Spleen (tissue), 11 donors: ENCODE measurements around the gene SH3RF1. TPM values are rescaled to one million over a fixed set of nuclear protein-coding genes. Genes with fewer than 3 reads are reported as not detected.

Experiments
- DNase-seq: peaks from one replicate; pipeline ENCODE4 v3.0.0-alpha.2; 2020
- H3K27ac ChIP-seq, 8 donors: fragments of 200-600 bp; sonication (generic) in 7 of 8; 1 replicate in 4 of 8; 2 replicates in 4 of 8; pipeline versions ENCODE4 v1.5.0 to v1.8.0; 2016 to 2021; ENCODE audit warnings: inconsistent platforms in 4 of 8, mild to moderate bottlenecking in 4 of 8, moderate library complexity in 1 of 8
- H3K27me3 ChIP-seq, 7 donors: fragments of 200-600 bp; sonication (generic) in 6 of 7; replicated peaks in 1 of 7; 1 replicate in 4 of 7; 2 replicates in 3 of 7; pipeline versions ENCODE4 v1.5.0 to v1.8.0; 2016 to 2021; ENCODE audit warnings: inconsistent platforms in 3 of 7, mild to moderate bottlenecking in 1 of 7
- H3K36me3 ChIP-seq, 6 donors: fragments of 200-600 bp; sonication (generic) in 5 of 6; 1 replicate in 4 of 6; 2 replicates in 2 of 6; pipeline versions ENCODE4 v1.5.0 to v1.8.0; 2016 to 2021; ENCODE audit warnings: inconsistent platforms in 2 of 6
- H3K4me1 ChIP-seq, 6 donors: fragments of 200-600 bp; sonication (generic) in 5 of 6; 1 replicate in 3 of 6; 2 replicates in 3 of 6; pipeline versions ENCODE4 v1.5.0 to v1.8.0; 2016 to 2021; ENCODE audit warnings: inconsistent platforms in 3 of 6
- H3K4me3 ChIP-seq, 8 donors: fragments of 200-600 bp; sonication (generic) in 7 of 8; 1 replicate in 4 of 8; 2 replicates in 4 of 8; pipeline versions ENCODE4 v1.5.0 to v1.8.0; 2016 to 2021; ENCODE audit warnings: inconsistent platforms in 4 of 8, mild to moderate bottlenecking in 4 of 8, moderate library complexity in 2 of 8
- H3K9me3 ChIP-seq, 8 donors: fragments of 200-600 bp; sonication (generic) in 7 of 8; 1 replicate in 4 of 8; 2 replicates in 4 of 8; pipeline versions ENCODE4 v1.5.0 to v1.8.0; 2016 to 2021; ENCODE audit warnings: inconsistent platforms in 4 of 8
- CTCF ChIP-seq, 11 experiments: fragments of 200-600 bp in 7 of 11; fragments of 450-650 bp in 4 of 11; sonication (generic) in 4 of 11; IDR thresholded peaks in 8 of 11; conservative IDR thresholded peaks in 3 of 11; 1 replicate in 7 of 11; 2 replicates in 4 of 11; pipeline versions ENCODE4 v1.4.0 to v1.8.0; 2016 to 2021; ENCODE audit warnings: antibody characterized with exemption in 11 of 11, inconsistent platforms in 4 of 11, mild to moderate bottlenecking in 1 of 11
- POLR2A ChIP-seq, 3 donors: fragments of 450-650 bp; IDR thresholded peaks; one replicate each; pipeline ENCODE4 v1.5.1; 2017; ENCODE audit warnings: antibody characterized with exemption in 3 of 3, mild to moderate bottlenecking in 1 of 3
- POLR2AphosphoS5 ChIP-seq, 3 donors: sonication (generic); formaldehyde crosslinking; IDR thresholded peaks; one replicate each; pipeline ENCODE4 v1.5.1; 2017; ENCODE audit warnings: antibody characterized with exemption in 3 of 3
- WGBS, 5 donors: extraction: QIAGEN DNeasy Blood & Tissue Kit in 3 of 5; methylation state at CpG; one replicate each; pipeline versions ENCODE4 v1.1.5 to v1.1.7; 2013 to 2018; 5-methylcytosine and 5-hydroxymethylcytosine counted together
- intact Hi-C: fragments of 100-400 bp; cut with DNase I; formaldehyde crosslinking; loops from one replicate; pipeline ENCODE4 v1.15.0; 2023; ENCODE audit warnings: low total_unique reads
- polyA plus RNA-seq, 3 donors: library from polyadenylated mRNA; stranded (reverse); fragments of 200-250 nt; gene quantifications; one replicate each; pipeline ENCODE4 v1.2.1, GENCODE V29; 2013
- total RNA-seq, 7 donors: library from RNA; depleted of rRNA in 3 of 7; stranded (reverse); fragments of >200 nt in 3 of 7; fragmentation: NEBNext Ultra II Directional in 4 of 7; extraction: Animal tissue kit (Norgen Biotek cat#: 25700) in 4 of 7; gene quantifications; one replicate each; pipeline versions ENCODE4 v1.1.0 to v1.2.1, GENCODE V29; 2016 to 2021
- donor health status: healthy with polysubstance abuse.
- donor health status: DM: no; HTN: no; CAD: no; lungs with moderate emphysema.
- donor health status: DM: no; HTN: no; CAD: no.
- donor health status: Bipolar disorder and iron deficiency.
- donor health status: healthy.
- donor health status: DM: no; HTN: no; CAD: no.
- donor health status: DM: yes; HTN: yes; CAD: no.

Gene SH3RF1
- total and polyA plus RNA-seq, 10 donors = 1.1 to 18.6 (median 10.0) TPM

- no peaks in the 10 kb centered on the region for H3K27me3 ChIP-seq
- no peak overlapping the region for H3K4me3 ChIP-seq
- no peak for TF ChIP-seq POLR2AphosphoS5 (IDR thresholded peaks at IDR 0.05)
- no peak for TF ChIP-seq POLR2A (IDR thresholded peaks at IDR 0.05)
- TF ChIP-seq CTCF (IDR thresholded peaks at IDR 0.05 in 8 of 11, conservative IDR thresholded peaks at IDR 0.05 in 3 of 11) = no peak
- intact Hi-C loops = no loop called here
- WGBS, 5 donors = 82 to 99% (median 93%) methylated on average over 2 of the region's 2 CpGs
- no peak for DNase-seq
- no peaks in the 10 kb centered on the region for H3K36me3 ChIP-seq
- no peak overlapping the region for H3K27ac ChIP-seq
- peaks cover 0 to 26% (median 4%) of the 10 kb centered on the region in 6 donors for H3K4me1 ChIP-seq
- H3K9me3 ChIP-seq = peaks cover 0 to 22% (median 12%) of the 10 kb centered on the region in 8 donors
These were observed 57.8 kb downstream of the SH3RF1 start for GRCh38 chr4:169212981-169213380.

- peak overlapping the region in 7 of 8 donors; percentile 26 to 71 (median 62) for H3K27ac ChIP-seq
- peaks cover 0 to 22% (median 4%) of the 10 kb centered on the region in 6 donors for H3K4me1 ChIP-seq
- intact Hi-C loops = no loop called here
- peaks cover 0 to 22% (median 12%) of the 10 kb centered on the region in 8 donors for H3K9me3 ChIP-seq
- H3K4me3 ChIP-seq = peak overlapping the region in 1 of 8 donors; percentile 31
- 49 to 68% (median 61%) methylated on average over 3 of the region's 3 CpGs for WGBS, 5 donors
- H3K27me3 ChIP-seq = no peaks in the 10 kb centered on the region
- no peaks in the 10 kb centered on the region for H3K36me3 ChIP-seq
- DNase-seq = no peak
- TF ChIP-seq CTCF (IDR thresholded peaks at IDR 0.05 in 8 of 11, conservative IDR thresholded peaks at IDR 0.05 in 3 of 11) (no peak), POLR2AphosphoS5 (IDR thresholded peaks at IDR 0.05) (no peak), POLR2A (IDR thresholded peaks at IDR 0.05) (no peak)
These were observed 60.1 kb downstream of the SH3RF1 start for GRCh38 chr4:169210504-169211118.

GRCh38 chr4:169209388-169209883, 61.3 kb downstream of the SH3RF1 start:
- intact Hi-C loops = no loop called here
- 84 to 92% (median 85%) methylated on average over 5 of the region's 5 CpGs for WGBS, 5 donors
- Histone ChIP-seq H3K27me3 (no peaks in the 10 kb centered on the region), H3K4me1 (peaks cover 0 to 16% (median 4%) of the 10 kb centered on the region in 6 donors), H3K4me3 (no peak overlapping the region), H3K9me3 (peaks cover 0 to 20% (median 11%) of the 10 kb centered on the region in 8 donors), H3K27ac (no peak overlapping the region), H3K36me3 (no peaks in the 10 kb centered on the region)
- TF ChIP-seq CTCF (IDR thresholded peaks at IDR 0.05 in 8 of 11, conservative IDR thresholded peaks at IDR 0.05 in 3 of 11) (no peak), POLR2AphosphoS5 (IDR thresholded peaks at IDR 0.05) (no peak), POLR2A (IDR thresholded peaks at IDR 0.05) (no peak)
- DNase-seq = no peak

- peaks cover 0 to 11% (median 3%) of the 10 kb centered on the region in 8 donors for H3K9me3 ChIP-seq
- intact Hi-C loops = no loop called here
- H3K4me1 ChIP-seq = peaks cover 0 to 16% (median 4%) of the 10 kb centered on the region in 6 donors
- H3K27ac ChIP-seq = no peak overlapping the region
- 87 to 97% (median 95%) methylated on average over 1 of the region's 1 CpG for WGBS, 5 donors
- no peaks in the 10 kb centered on the region for H3K36me3 ChIP-seq
- no peak for DNase-seq
- H3K4me3 ChIP-seq = no peak overlapping the region
- TF ChIP-seq POLR2A (IDR thresholded peaks at IDR 0.05) (no peak), CTCF (IDR thresholded peaks at IDR 0.05 in 8 of 11, conservative IDR thresholded peaks at IDR 0.05 in 3 of 11) (no peak), POLR2AphosphoS5 (IDR thresholded peaks at IDR 0.05) (no peak)
- H3K27me3 ChIP-seq = no peaks in the 10 kb centered on the region
These were observed 62.2 kb downstream of the SH3RF1 start for GRCh38 chr4:169208516-169208915.
